Lower leg skin (tissue), 4 donors: ENCODE data around the gene PDE12. TPM values are rescaled to one million over a fixed set of nuclear protein-coding genes. Genes with fewer than 3 reads are reported as not detected.
"Not testable (repeated sequence)": the region's sequence is repeated elsewhere in the genome, so short reads cannot be mapped to it uniquely, and the experiment has no call there.

ENCODE experiments used
- DNase-seq, 2 donors: peaks; one replicate each; pipeline ENCODE4 v3.0.0-alpha.2; 2019; ENCODE audit warnings: low spot score in 2 of 2
- H3K4me3 ChIP-seq: fragments of 200-600 bp; sonication (generic); 2 replicates; pipeline ENCODE4 v1.5.1; 2017; ENCODE audit warnings: mild to moderate bottlenecking, low read depth; ENCODE audit not compliant: poor library complexity, severe bottlenecking
- CTCF ChIP-seq, 3 donors: fragments of 450-650 bp; IDR thresholded peaks; one replicate each; pipeline ENCODE4 v1.5.1; 2016; ENCODE audit warnings: antibody characterized with exemption in 3 of 3, mild to moderate bottlenecking in 3 of 3, moderate library complexity in 2 of 3
- POLR2A ChIP-seq, 2 donors: fragments of 450-650 bp; IDR thresholded peaks; one replicate each; pipeline ENCODE4 v1.6.1; 2016 to 2017; ENCODE audit warnings: antibody characterized with exemption in 2 of 2, mild to moderate bottlenecking in 1 of 2, moderate library complexity in 1 of 2
- WGBS, 2 donors: methylation state at CpG; one replicate each; pipeline ENCODE4 v1.1.5; 2018; 5-methylcytosine and 5-hydroxymethylcytosine counted together
- intact Hi-C: fragments of 100-400 bp; cut with DNase I; formaldehyde crosslinking; loops from one replicate; pipeline ENCODE4 v1.15.0; 2023; ENCODE audit warnings: low total_unique reads
- total RNA-seq, 4 donors: library from RNA; depleted of rRNA; stranded (reverse); fragments of >200 nt; gene quantifications; one replicate each; pipeline ENCODE4 v1.1.0, GENCODE V29; 2016

The PDE12 gene
- total RNA-seq, 4 donors from 2014 or later = 17.4 to 26.6 (median 22.1) TPM

DNA sequence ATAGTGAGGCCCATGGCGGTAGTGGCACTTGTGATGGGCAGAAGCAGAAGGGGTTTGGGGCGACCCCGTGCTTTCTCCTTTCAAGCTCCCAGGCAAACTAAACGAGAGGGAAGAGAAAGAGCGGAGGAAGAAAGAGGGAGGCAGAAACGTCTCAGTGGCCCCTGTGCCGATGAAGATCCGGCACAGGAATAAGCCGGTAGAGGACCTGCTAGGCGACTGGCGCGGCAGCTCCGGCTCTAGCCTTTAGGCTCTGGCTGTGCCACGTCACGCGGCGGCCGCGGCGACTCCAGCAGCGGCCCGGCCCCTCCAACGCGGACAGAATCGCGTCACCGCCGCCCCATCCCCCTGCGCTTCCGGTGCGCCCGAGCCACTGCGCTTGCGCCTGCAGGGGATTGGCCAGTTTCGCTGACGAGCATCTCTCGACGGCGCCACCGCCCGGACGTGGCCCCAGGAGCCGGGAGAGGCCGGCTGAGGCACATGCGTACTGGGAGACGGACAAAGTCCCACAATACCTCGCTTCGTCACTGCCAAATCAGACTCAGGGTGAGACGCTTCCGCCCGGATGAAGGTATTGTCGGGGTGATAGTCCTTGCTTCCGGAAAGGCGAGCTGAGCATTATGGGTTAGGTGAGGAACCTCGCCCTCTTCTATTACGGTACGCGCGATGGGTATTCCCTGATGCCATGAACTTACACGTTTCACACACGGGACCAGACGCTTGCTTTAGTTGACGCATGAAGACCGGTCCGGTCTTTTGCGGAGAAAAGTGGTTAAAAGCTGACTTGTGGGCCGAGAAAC is 41.3 kb downstream of the PDE12 start, which contains the start of gene ARF4:
Gene ARF4 (minus strand): TSS at position 218 of the 797 bp plus-strand sequence. CDS start 204 bp downstream, at position 14.
- peak within 1 kb of the TSS; percentile 96 for H3K4me3 ChIP-seq
- 0 to 1% methylated on average over 64 to 65 of the region's 67 CpGs for WGBS, 2 donors
- DNase-seq = peak; percentile 99 to 100
- TF ChIP-seq POLR2A (IDR thresholded peaks at IDR 0.05) (peak in 1 of 2 donors; percentile 86), CTCF (IDR thresholded peaks at IDR 0.05) (no peak)
- intact Hi-C loops = no loop called here

GRCh38 chr3:57598765-57599360 is 42.8 kb downstream of the PDE12 start:
- H3K4me3 ChIP-seq = peak overlapping the region; percentile 34
- no peak for TF ChIP-seq CTCF (IDR thresholded peaks at IDR 0.05)
- no peak for TF ChIP-seq POLR2A (IDR thresholded peaks at IDR 0.05)
- intact Hi-C loops = no loop called here
- DNase-seq = no peak
- 43 to 56% methylated on average over 5 of the region's 5 CpGs for WGBS, 2 donors

DNA sequence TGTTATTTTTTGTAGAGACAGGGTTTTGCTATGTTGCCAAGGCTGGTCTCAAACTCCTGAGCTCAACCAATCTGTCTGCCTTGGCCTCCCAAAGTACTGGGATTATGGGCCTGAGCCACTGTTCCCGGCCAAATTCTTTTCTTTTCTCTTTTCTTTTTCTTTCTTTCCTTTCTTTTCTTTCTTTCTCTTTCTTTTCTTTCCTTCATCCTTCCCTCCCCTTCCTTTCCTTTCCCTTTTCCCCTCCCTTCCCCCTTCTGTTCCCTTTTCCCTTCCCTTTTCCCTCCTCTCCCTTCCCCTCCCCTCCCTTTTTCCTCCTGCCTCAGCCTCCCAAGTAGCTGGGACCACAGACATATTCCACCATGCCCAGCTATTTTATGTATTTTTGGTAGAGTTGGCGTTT is 44.1 kb downstream of the PDE12 start:
- TF ChIP-seq POLR2A (IDR thresholded peaks at IDR 0.05) (no peak), CTCF (IDR thresholded peaks at IDR 0.05) (no peak)

DNA sequence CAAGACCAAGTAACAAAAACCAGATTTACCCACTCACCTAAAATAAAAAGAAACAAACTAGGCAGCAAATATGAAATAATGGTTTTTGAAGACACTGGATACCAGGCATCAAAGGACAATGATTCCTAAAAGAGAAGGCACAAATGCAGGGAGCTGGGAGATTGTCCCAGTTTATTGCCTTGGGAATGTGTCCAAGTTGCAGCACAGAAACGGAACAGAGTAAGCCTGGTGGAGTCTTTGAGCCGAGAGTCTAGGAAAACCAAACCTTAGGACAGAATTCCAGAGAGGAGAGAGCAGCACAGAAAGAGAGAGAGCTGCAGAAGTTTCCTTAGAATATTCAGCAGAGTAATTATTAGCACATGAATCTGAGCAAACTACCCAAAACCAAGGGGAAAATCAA is 48.9 kb downstream of the PDE12 start:
- 86 to 92% methylated on average over 2 of the region's 2 CpGs for WGBS, 2 donors

More for the DNA sequence above, 44.1 kb downstream of the PDE12 start:
- intact Hi-C loops = no loop called here
- 96 to 100% methylated on average over 2 of the region's 2 CpGs for WGBS, 2 donors
- no peak for DNase-seq
- H3K4me3 ChIP-seq = no peak overlapping the region

GRCh38 chr3:57605683-57606082 is 49.6 kb downstream of the PDE12 start:
- intact Hi-C loops = no loop called here
- H3K4me3 ChIP-seq = no peak overlapping the region
- no peak for DNase-seq
- TF ChIP-seq CTCF (IDR thresholded peaks at IDR 0.05) (no peak), POLR2A (IDR thresholded peaks at IDR 0.05) (no peak)

More for the DNA sequence above, 48.9 kb downstream of the PDE12 start:
- no peak for DNase-seq
- no peak overlapping the region for H3K4me3 ChIP-seq
- TF ChIP-seq CTCF (IDR thresholded peaks at IDR 0.05) = no peak
- no peak for TF ChIP-seq POLR2A (IDR thresholded peaks at IDR 0.05)
- intact Hi-C loops = no loop called here

- WGBS, 2 donors = 96 to 98% methylated on average over 5 of the region's 5 CpGs
- DNase-seq, intact Hi-C loops, H3K4me3 ChIP-seq: not testable (repeated sequence)
These were observed 55.8 kb downstream of the PDE12 start for GRCh38 chr3:57611870-57612269.
